ENCODE data around the gene PCDHB1.

The PCDHB1 gene

DNA sequence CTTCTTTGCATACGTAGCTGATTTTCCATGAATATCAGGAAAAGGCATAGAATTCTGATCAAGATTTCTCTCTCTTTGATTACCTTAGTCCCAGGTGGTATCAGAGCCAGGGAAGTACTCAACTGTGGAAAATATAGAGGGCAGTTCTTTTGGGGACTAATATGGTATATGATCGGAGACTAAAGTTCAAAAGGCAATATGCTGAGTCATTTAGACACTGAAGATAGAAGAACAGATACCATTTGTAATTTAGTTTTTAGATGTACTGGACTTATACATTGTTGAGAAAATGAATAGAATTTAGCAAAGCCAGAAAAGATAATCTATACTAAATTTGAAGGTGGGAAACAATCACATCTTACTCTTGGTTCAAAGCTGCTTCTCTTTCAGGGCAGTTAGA is 54.2 kb downstream of the PCDHB1 start:
- Histone ChIP-seq H3K27ac (ENCODE audit: low read length) (no peak overlapping the region), H3F3A (ENCODE audit: insufficient read depth, low read length) (no peaks in the 10 kb centered on the region), H3K4me2 (ENCODE audit: low read depth, low read length) (no peak overlapping the region), H3K4me1 (ENCODE audit: low read length) (no peaks in the 10 kb centered on the region), H3K27me3 (replicated peaks; ENCODE audit: insufficient read depth, low read length) (no peaks in the 10 kb centered on the region), H3K36me3 (replicated peaks; ENCODE audit: insufficient read depth, low read length) (no peaks in the 10 kb centered on the region), H3K9me2 (replicated peaks; ENCODE audit: insufficient read depth, low read length) (no peaks in the 10 kb centered on the region), H3K9ac (ENCODE audit: low read length) (no peak overlapping the region), H3K79me2 (ENCODE audit: low read length) (no peaks in the 10 kb centered on the region), H3K9me3 (replicated peaks; ENCODE audit: insufficient read depth, low read length) (no peaks in the 10 kb centered on the region), H3K4me3 (ENCODE audit: low read length) (no peak overlapping the region), H4K20me1 (ENCODE audit: insufficient read depth, low read length) (no peaks in the 10 kb centered on the region), H2AFZ (ENCODE audit: low read length) (no peak overlapping the region)
- TF ChIP-seq EZH2phosphoT487 (IDR thresholded peaks at IDR 0.05; ENCODE audit: low read length) (no peak), CTCF (IDR thresholded peaks at IDR 0.05; ENCODE audit: low read length) (no peak), EZH2 (optimal IDR thresholded peaks at IDR 0.05; ENCODE audit: low read depth, low read length) (no peak)
- no peak for DNase-seq
